AG10803 (cell line): Measurements from ENCODE around the gene XPNPEP1.

Experiments used
- DNase-seq: peaks from one replicate; pipeline ENCODE4 v3.0.0; 2010; ENCODE audit warnings: low read depth
- H3K4me3 ChIP-seq: 2 replicates; pipeline ENCODE4 v1.5.1; 2011; ENCODE audit warnings: mild to moderate bottlenecking, low read length, control low read depth
- TF ChIP-seq, protein P1 (sequence below): conservative IDR thresholded peaks from 2 replicates; pipeline ENCODE4 v1.5.1; 2011; ENCODE audit warnings: mild to moderate bottlenecking, low read length, control low read depth, inconsistent platforms

The XPNPEP1 gene

GRCh38 chr10:109887243-109887642 is 36.1 kb downstream of the XPNPEP1 start:
- DNase-seq, result no peak
- TF ChIP-seq, protein P1, sequence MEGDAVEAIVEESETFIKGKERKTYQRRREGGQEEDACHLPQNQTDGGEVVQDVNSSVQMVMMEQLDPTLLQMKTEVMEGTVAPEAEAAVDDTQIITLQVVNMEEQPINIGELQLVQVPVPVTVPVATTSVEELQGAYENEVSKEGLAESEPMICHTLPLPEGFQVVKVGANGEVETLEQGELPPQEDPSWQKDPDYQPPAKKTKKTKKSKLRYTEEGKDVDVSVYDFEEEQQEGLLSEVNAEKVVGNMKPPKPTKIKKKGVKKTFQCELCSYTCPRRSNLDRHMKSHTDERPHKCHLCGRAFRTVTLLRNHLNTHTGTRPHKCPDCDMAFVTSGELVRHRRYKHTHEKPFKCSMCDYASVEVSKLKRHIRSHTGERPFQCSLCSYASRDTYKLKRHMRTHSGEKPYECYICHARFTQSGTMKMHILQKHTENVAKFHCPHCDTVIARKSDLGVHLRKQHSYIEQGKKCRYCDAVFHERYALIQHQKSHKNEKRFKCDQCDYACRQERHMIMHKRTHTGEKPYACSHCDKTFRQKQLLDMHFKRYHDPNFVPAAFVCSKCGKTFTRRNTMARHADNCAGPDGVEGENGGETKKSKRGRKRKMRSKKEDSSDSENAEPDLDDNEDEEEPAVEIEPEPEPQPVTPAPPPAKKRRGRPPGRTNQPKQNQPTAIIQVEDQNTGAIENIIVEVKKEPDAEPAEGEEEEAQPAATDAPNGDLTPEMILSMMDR, result no peak

GRCh38 chr10:109886781-109887140 is 36.5 kb downstream of the XPNPEP1 start:
- TF ChIP-seq, protein P1, result no peak
- no peak overlapping the region for H3K4me3 ChIP-seq
- DNase-seq, result no peak

More at GRCh38 chr10:109887243-109887642, 36.1 kb downstream of the XPNPEP1 start:
- no peak overlapping the region for H3K4me3 ChIP-seq

- DNase-seq, result no peak
- TF ChIP-seq, protein P1, result no peak
Measured at GRCh38 chr10:109886037-109886780, 37.1 kb downstream of the XPNPEP1 start.

GRCh38 chr10:109883859-109884771 is 39.2 kb downstream of the XPNPEP1 start:
- peak; percentile 87 for DNase-seq
- TF ChIP-seq, protein P1, result peak; percentile 98
- H3K4me3 ChIP-seq, result no peak overlapping the region

More at GRCh38 chr10:109886037-109886780, 37.1 kb downstream of the XPNPEP1 start:
- no peak overlapping the region for H3K4me3 ChIP-seq

- no peak for DNase-seq
- H3K4me3 ChIP-seq, result no peak overlapping the region
- TF ChIP-seq, protein P1, result no peak
Measured at GRCh38 chr10:109882251-109883057, 40.9 kb downstream of the XPNPEP1 start.

DNA sequence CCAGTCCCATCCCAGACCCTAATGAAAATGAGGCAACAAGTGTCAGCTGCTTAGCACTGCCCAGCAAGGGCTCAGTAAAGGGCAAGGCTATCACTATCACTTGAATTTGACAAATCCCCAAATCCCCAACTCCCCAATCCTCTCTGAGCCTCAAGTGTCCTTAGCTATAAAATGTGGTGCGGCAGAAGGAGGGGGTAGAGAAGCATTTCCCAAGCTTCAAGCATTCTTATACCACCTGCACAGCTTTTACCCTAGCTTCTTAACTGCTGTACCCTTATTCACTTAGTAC is 41.6 kb downstream of the XPNPEP1 start:
- TF ChIP-seq, protein P1, result no peak
- no peak for DNase-seq
- no peak overlapping the region for H3K4me3 ChIP-seq
